GM18951 (cell line): ENCODE measurements around the gene SCAF8.

Experiments
- POLR2A ChIP-seq: IDR thresholded peaks from 4 replicates; pipeline ENCODE4 v1.6.1; 2011; ENCODE audit warnings: mild to moderate bottlenecking; ENCODE audit not compliant: insufficient read length, insufficient read depth; ENCODE audit errors: extremely low read depth
- in situ Hi-C: fragments of 300-500 bp; cut with MboI; formaldehyde crosslinking; loops from one replicate; pipeline ENCODE4 v1.12.0; 2022; ENCODE audit warnings: low sequenced_read_pairs, mixed read lengths, inconsistent platforms; ENCODE audit not compliant: unreplicated experiment

The SCAF8 gene

DNA sequence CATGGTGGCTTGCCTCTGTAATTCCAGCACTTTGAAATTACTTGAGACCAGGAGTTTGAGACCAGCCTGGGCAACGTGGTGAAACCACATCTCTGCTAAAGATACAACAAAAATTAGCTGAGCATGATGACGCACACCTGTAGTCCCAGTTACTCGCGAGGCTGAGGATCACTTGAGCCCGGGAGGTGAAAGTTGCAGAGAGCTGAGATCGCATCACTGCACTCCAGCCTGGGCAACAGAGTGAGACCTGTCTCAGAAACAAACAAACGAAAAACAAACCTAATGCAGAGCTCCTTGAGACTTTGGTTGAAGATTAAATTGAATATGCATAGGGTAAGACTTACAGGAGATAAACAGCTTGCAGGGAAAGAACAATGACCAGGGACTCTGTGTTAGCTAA, 80.8 kb downstream of the SCAF8 start:
- no peak for TF ChIP-seq POLR2A
- in situ Hi-C loops = no loop called here

DNA sequence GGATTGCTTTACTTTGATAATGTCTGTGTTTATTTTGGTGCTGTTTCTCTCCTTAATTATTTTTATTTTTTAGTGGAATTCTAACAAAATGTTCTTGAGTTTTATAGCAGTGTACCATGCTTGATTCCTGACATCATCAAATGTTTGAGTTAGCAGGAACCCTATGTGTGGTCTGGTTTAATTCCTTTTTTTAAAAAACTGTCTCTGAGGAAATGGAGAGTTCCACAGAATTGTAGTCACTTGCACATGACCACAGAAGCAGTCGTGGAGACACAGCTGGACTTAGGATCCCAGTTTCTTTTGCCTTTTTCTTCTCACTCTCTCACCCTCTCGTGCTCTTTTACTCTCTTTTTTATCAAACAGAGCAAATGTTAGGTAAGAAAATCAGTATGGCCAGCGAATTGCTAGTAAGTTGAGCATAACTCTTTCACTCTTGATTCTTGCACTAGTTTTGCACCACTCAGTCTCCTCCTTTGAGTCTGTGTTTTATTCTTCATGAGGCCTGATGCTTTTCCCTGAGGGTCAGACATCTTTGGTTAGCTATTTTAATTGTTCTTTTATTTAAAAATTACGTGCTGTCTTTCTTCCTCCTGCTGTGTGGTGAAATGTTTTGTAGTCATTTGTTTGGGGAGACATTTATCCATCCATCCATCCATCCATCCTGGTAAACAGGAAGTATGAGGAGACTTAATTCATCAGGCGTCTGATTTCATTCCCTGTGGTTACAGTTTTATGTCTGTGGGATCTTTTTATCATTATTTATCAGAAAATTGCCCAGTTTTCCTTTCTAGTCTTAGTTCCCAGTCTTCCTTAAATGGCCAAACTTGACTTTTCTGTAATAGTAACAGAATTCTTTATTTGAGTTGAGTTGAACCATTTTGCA, 83.0 kb downstream of the SCAF8 start:
- no peak for TF ChIP-seq POLR2A
- in situ Hi-C loops = no loop called here

DNA sequence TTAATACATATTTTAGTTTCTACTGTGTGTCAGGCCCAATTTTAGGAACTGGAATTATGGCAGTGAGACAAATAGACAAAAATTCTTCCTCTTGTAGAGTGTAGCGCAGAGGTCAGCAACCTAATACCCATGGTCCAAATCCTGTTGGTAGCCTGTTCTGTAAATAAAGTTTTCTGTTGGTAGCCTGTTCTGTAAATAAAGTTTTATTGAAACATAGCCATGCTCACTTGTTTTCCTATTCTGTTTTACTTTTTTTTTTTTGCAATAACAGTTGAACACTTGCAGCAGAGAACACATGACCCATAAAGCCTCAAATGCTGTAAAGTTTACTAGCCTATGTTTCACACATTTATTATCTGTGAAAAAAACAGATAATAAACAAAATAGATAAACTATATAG, 87.9 kb downstream of the SCAF8 start:
- in situ Hi-C loops = no loop called here
- no peak for TF ChIP-seq POLR2A

DNA sequence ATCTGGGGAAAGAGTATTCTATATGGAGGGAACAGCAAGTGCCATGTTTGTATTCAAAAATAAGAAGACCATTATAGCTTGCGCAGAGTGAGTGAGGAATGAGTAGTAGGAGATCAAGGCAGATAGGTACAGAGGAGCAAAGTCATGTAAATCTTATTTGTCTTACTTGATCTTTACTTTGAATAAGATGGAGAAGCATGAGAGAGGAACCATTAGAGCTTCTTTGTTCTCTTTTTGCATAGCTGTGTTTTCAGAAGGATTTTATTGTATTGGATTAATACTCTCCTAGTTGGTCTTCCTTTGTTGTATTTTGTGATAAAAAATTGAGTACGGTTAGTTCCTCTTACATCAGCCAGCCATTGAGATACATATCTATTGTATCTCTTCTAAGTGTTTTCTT, 88.4 kb downstream of the SCAF8 start:
- in situ Hi-C loops = no loop called here
- no peak for TF ChIP-seq POLR2A

DNA sequence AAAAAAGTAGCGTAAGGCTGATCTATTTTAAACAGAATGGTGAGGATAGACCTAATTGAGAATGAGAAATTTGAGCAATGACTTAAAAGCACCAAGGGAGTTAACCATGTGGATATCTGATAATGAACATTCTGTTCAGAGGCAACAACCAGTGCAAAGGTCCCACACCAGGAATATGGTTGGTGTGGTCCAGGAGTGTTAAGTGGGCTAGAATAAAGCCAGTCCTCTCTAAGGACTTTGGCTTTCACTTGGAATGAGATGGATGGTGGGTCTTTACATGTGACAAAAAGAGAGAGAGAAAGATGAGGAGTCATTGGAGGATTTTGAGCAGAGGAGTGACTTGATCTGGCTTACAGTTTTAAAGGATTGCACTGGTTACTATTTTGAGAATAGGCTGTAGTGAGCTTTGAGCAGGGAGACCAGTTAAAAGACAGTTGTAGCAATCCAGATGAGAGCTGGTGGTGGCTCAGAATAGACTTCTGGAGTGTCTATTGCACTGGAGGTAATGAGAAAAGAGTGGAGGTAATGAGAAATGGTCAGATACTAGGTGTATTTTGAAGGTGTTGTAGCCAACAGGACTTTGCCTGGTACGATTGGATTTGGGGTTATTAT, 89.8 kb downstream of the SCAF8 start:
- TF ChIP-seq POLR2A = no peak
- in situ Hi-C loops = no loop called here

DNA sequence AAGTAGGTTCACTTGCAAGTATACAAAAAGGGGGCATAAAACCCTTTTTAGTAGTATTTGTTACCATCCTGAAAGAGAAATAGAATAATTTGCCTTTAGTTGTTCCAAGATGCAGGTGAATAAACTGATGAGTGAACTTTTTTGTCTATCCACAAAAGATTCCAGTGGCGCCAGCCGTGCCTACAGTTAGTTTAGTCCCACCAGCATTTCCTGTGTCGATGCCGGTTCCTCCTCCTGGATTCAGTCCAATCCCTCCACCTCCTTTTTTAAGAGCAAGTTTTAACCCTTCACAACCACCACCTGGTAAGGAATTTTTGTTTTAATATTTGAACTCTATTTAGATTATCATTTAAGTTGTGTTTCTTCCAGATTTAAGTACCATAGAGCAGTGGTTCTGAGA, 90.9 kb downstream of the SCAF8 start:
- no peak for TF ChIP-seq POLR2A
- in situ Hi-C loops = no loop called here

DNA sequence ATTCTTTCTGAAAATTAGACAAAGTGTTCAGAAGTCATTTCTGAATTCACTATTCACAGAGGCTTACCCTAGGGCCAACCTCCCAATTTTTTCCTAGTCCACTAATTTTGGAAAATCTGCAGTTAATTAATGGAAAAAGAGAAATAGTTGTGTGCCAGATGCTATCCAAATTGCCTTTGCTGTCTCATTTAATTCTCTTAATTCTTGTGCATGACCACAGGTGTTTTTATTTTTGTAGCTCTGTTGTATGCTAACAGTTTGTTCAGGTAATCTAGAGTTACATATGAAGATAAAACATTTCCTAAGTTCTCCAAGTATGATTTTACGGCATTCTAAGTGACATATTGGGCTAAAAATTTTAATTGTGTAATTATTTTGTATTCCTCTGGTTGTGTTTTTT, 96.8 kb downstream of the SCAF8 start:
- in situ Hi-C loops = no loop called here
- TF ChIP-seq POLR2A = no peak

DNA sequence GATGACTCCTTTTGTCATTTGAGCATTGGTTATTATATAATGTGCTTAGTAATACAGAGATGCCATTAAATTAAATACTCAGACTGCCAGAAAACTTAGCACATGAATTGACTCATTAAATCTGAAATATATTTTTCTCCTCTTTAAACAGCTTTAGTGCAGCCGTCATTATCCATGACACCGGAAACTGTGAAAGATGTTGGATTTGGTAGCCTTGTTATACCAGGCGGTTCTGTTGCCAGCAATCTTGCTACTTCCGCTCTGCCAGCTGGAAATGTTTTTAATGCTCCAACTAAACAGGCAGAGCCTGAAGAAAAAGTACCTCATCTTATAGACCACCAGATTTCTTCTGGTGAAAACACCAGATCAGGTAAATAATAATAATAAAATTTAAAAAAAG, 97.6 kb downstream of the SCAF8 start:
- TF ChIP-seq POLR2A = no peak
- in situ Hi-C loops = no loop called here

DNA sequence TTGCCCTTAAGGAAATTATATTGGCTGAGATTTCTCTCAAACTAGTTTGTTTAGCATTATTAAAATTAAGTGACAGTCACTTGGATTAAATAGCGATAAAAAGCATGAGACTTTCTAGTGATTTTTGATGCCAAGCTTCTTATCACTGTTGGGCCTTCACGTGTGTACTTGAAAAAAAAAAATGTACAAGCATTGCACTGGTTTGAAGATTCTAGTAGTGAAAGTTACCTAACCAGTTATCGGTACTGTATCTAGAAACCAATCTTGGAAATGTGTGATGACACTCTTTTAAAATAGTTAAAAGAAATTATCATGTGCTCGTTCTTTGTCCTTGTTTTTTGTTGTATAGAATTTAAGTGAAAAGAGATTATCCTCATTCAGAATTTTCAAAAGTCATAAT, 102.1 kb downstream of the SCAF8 start:
- no peak for TF ChIP-seq POLR2A
- in situ Hi-C loops = no loop called here

DNA sequence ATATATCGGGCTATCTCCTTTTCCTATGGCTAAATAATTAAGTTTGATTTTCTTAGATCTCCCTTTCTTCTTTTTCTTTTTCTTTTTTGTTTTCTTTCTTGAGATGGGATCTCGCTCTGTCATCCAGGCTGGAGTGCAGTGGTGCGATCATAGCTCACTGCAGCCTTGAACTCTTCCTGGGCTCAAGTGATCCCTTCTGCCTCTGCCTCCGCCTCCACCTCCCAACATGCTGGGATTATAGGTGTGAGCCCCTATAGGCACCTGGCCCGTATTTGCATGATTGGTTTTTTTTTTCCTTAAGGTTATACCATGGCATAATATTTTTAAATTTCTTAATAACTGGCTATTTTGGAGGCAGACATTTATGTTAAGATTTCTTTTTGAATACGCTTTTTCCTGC, 106.3 kb downstream of the SCAF8 start:
- no peak for TF ChIP-seq POLR2A
- in situ Hi-C loops = no loop called here

DNA sequence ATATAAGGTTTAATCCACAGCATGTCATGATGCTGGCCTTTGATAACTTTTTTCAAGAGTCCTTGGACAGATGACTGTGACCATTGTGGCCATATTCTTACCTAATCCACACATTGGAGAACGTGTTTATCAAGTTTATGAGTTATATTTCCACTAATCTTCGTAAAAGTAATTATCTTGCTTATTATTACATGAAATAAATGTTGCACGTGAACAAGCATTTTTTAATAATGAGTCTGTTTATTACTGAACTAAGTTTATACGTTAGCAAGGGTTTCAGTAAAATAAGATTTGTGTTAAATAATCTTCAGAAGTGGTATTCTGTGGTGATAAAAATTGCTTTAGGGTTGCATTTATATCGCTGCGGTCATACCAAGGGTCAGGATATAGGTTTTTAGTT, 107.1 kb downstream of the SCAF8 start:
- in situ Hi-C loops = no loop called here
- TF ChIP-seq POLR2A = no peak

DNA sequence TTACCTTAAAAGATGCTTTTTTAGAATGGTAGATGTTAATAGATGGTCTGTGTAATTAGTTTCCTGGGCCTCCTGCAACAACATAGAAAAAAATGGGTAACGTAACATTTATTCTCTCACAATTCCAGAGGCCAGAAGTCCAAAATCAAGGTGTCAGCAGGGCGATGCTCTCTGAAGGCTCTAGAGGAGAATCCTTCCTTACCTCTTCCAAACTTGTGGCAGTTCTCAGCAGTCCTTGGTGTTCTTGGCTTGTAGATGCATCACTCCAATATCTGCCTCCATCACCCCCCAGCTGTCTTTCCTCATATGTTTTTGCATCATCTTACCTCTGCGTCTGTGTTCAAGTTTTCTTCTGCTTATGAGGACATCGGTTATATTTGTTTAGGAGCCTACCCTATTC, 107.9 kb downstream of the SCAF8 start:
- TF ChIP-seq POLR2A = no peak

DNA sequence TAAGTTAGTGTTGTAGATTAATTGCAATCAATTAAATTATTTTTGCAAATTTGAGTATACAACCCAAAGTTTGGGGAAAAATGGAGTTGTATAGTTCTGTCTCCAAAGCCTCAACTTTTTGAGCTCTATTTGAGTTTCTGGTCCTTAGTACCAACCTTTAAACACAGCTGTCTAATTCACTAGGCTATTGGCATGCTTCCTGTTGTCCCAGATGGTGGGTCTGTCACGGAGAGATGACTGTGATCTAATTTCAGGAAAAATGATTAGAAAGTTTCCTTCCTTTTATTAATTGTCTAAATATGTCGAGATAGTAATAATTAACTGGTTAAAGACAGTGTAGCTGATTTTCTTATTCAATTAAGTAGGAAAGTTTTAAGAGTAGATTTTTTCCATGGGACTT, 109.6 kb downstream of the SCAF8 start:
- no peak for TF ChIP-seq POLR2A
- in situ Hi-C loops = no loop called here

More for the DNA sequence above, 107.9 kb downstream of the SCAF8 start:
- in situ Hi-C loops = no loop called here

DNA sequence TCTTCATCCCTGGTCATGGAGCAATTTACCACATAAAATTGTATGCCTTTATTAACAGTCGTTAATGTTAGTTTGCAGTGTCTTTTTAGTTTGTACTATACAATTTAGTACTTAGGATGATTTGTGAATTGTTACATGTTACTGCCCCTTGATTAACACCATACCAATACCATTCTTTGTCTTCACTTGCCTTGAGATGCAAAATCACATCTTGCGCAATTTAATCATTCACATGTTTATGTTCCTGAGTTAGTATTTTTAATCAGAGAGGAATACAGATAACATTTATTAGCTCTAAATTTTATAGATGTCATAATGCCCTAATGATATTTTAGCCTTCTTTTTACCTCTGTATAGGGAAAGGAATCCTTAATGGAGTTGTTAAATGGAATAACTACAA, 114.1 kb downstream of the SCAF8 start:
- in situ Hi-C loops = no loop called here

More for the DNA sequence above, 114.1 kb downstream of the SCAF8 start:
- no peak for TF ChIP-seq POLR2A
